ENCODE data around the gene KCNJ14. TPM values are rescaled to one million over a fixed set of nuclear protein-coding genes. Genes with fewer than 3 reads are reported as not detected.

Gene KCNJ14
- polyA plus RNA-seq, 1 donor from 2014 or later, result 1.1 TPM

- H3K9me2 ChIP-seq (ENCODE audit: insufficient read depth, low read length), result no peaks in the 10 kb centered on the region
- TF ChIP-seq POLR2AphosphoS5 (IDR thresholded peaks at IDR 0.05), result no peak
- TF ChIP-seq TAF1 (IDR thresholded peaks at IDR 0.05; ENCODE audit: low read depth), result no peak
- no peaks in the 10 kb centered on the region for H3K9me3 ChIP-seq (ENCODE audit: low read length)
- no peak overlapping the region for H3K9ac ChIP-seq (ENCODE audit: low read length)
- no peaks in the 10 kb centered on the region for H3K36me3 ChIP-seq (ENCODE audit: insufficient read depth, low read length)
- H3K27me3 ChIP-seq (ENCODE audit: insufficient read depth, low read depth, low read length), result no peaks in the 10 kb centered on the region
- no peaks in the 10 kb centered on the region for H3K79me2 ChIP-seq (replicated peaks; ENCODE audit: insufficient read depth, low read length)
- H3K27ac ChIP-seq (ENCODE audit: low read length), result no peak overlapping the region
- H4K20me1 ChIP-seq (ENCODE audit: insufficient read depth), result no peaks in the 10 kb centered on the region
- no peak overlapping the region for H3K4me3 ChIP-seq (ENCODE audit: low read length)
- H2AFZ ChIP-seq (ENCODE audit: low read depth, low read length), result no peak overlapping the region
- no peaks in the 10 kb centered on the region for H3F3A ChIP-seq (ENCODE audit: insufficient read depth, low read length, poor library complexity, severe bottlenecking)
- no peak overlapping the region for H3K4me2 ChIP-seq (ENCODE audit: low read length)
These were observed 661 bp downstream of the KCNJ14 start for GRCh38 chr19:48455908-48456562.

GRCh38 chr19:48456864-48457263, 1.5 kb downstream of the KCNJ14 start:
- TF ChIP-seq SMC3 (conservative IDR thresholded peaks at IDR 0.05; ENCODE audit: poor library complexity) (no peak), TAF1 (IDR thresholded peaks at IDR 0.05; ENCODE audit: low read depth) (no peak), RAD21 (conservative IDR thresholded peaks at IDR 0.05) (no peak), REST (IDR thresholded peaks at IDR 0.05; ENCODE audit: borderline replicate concordance) (no peak), EP300 (conservative IDR thresholded peaks at IDR 0.05; ENCODE audit: poor library complexity, severe bottlenecking) (no peak), CTCF (IDR thresholded peaks at IDR 0.05; ENCODE audit: poor library complexity, severe bottlenecking) (no peak), EZH2 (IDR thresholded peaks at IDR 0.05; ENCODE audit: borderline replicate concordance, insufficient read depth, low read length, poor library complexity, severe bottlenecking) (no peak), POLR2AphosphoS5 (IDR thresholded peaks at IDR 0.05) (no peak)
- Histone ChIP-seq H3K79me2 (replicated peaks; ENCODE audit: insufficient read depth, low read length) (no peaks in the 10 kb centered on the region), H3K9me3 (ENCODE audit: low read length) (no peaks in the 10 kb centered on the region), H3K27ac (ENCODE audit: low read length) (no peak overlapping the region), H3K9ac (ENCODE audit: low read length) (no peak overlapping the region), H4K20me1 (ENCODE audit: insufficient read depth) (no peaks in the 10 kb centered on the region), H3K27me3 (ENCODE audit: insufficient read depth, low read depth, low read length) (no peaks in the 10 kb centered on the region), H3K9me2 (ENCODE audit: insufficient read depth, low read length) (no peaks in the 10 kb centered on the region), H2AFZ (ENCODE audit: low read depth, low read length) (no peak overlapping the region), H3K4me3 (ENCODE audit: low read length) (no peak overlapping the region), H3K36me3 (ENCODE audit: insufficient read depth, low read length) (no peaks in the 10 kb centered on the region), H3F3A (ENCODE audit: insufficient read depth, low read length, poor library complexity, severe bottlenecking) (no peaks in the 10 kb centered on the region), H3K4me2 (ENCODE audit: low read length) (no peak overlapping the region)

- no peaks in the 10 kb centered on the region for H3K36me3 ChIP-seq (ENCODE audit: insufficient read depth, low read length)
- H3F3A ChIP-seq (ENCODE audit: insufficient read depth, low read length, poor library complexity, severe bottlenecking), result no peaks in the 10 kb centered on the region
- TF ChIP-seq SMC3 (conservative IDR thresholded peaks at IDR 0.05; ENCODE audit: poor library complexity) (no peak), CTCF (IDR thresholded peaks at IDR 0.05; ENCODE audit: poor library complexity, severe bottlenecking) (no peak), REST (IDR thresholded peaks at IDR 0.05; ENCODE audit: borderline replicate concordance) (no peak), TAF1 (IDR thresholded peaks at IDR 0.05; ENCODE audit: low read depth) (no peak), POLR2AphosphoS5 (IDR thresholded peaks at IDR 0.05) (no peak), EZH2 (IDR thresholded peaks at IDR 0.05; ENCODE audit: borderline replicate concordance, insufficient read depth, low read length, poor library complexity, severe bottlenecking) (no peak), MXI1 (conservative IDR thresholded peaks at IDR 0.05; ENCODE audit: poor library complexity, severe bottlenecking) (no peak), EP300 (conservative IDR thresholded peaks at IDR 0.05; ENCODE audit: poor library complexity, severe bottlenecking) (no peak), RAD21 (conservative IDR thresholded peaks at IDR 0.05) (no peak)
- H3K9me3 ChIP-seq (ENCODE audit: low read length), result no peaks in the 10 kb centered on the region
- no peak overlapping the region for H2AFZ ChIP-seq (ENCODE audit: low read depth, low read length)
- H3K9me2 ChIP-seq (ENCODE audit: insufficient read depth, low read length), result no peaks in the 10 kb centered on the region
- no peaks in the 10 kb centered on the region for H3K79me2 ChIP-seq (replicated peaks; ENCODE audit: insufficient read depth, low read length)
- H3K9ac ChIP-seq (ENCODE audit: low read length), result no peak overlapping the region
- H3K27me3 ChIP-seq (ENCODE audit: insufficient read depth, low read depth, low read length), result no peaks in the 10 kb centered on the region
- no peak overlapping the region for H3K4me3 ChIP-seq (ENCODE audit: low read length)
- no peak overlapping the region for H3K4me2 ChIP-seq (ENCODE audit: low read length)
- H3K27ac ChIP-seq (ENCODE audit: low read length), result no peak overlapping the region
- no peaks in the 10 kb centered on the region for H4K20me1 ChIP-seq (ENCODE audit: insufficient read depth)
These were observed 2.6 kb downstream of the KCNJ14 start for GRCh38 chr19:48458016-48458415.
